GM19193 (cell line): ENCODE data around the gene HNRNPUL2.

ENCODE experiments used
- POLR2A ChIP-seq: IDR thresholded peaks from 4 replicates; pipeline ENCODE4 v1.6.1; 2011; ENCODE audit not compliant: insufficient read depth, insufficient read length; ENCODE audit errors: extremely low read depth

The HNRNPUL2 gene

DNA sequence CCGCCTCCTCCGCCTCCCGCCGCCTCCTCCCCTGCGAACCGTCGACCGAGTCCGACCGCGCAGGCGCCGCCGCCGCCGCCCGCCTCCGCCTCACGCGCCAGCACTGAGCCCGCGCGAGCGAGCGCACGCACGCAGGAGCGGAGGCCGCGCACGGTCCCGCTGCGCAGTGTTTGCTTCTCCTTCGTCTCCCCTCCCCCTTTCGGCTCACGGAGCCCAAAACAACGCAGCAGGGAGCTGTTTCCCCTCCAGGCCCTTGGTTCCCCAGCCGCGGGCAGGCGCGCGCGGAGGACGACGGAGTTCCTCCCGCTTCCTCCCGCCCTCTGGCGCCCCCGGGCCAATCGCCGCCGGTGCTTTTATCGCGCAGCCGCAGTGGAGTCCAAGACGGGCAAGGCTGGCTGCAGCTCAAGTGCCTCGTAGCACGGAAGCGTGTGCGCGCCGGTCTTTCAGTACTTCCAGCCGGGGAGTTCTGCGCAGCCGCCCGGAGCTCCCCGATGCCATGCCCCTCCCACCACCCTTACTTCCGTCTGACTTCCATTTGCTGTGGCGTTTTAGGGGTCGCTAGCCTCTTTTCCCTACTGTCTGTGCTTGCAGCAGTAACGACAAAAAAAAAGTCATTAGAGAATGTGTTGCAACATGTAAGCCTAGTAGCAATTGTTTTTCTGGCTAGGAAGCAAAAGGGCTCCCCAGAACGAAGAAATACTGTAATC lies at the start of gene HNRNPUL2:
Gene HNRNPUL2 (minus strand): TSS at position 293 of the 707 bp plus-strand sequence. CDS start 301 bp downstream, outside the sequence.
- TF ChIP-seq POLR2A: peak; percentile 98

GRCh38 chr11:62775646-62776045 lies 48.4 kb upstream of the HNRNPUL2 start:
- TF ChIP-seq POLR2A: no peak

DNA sequence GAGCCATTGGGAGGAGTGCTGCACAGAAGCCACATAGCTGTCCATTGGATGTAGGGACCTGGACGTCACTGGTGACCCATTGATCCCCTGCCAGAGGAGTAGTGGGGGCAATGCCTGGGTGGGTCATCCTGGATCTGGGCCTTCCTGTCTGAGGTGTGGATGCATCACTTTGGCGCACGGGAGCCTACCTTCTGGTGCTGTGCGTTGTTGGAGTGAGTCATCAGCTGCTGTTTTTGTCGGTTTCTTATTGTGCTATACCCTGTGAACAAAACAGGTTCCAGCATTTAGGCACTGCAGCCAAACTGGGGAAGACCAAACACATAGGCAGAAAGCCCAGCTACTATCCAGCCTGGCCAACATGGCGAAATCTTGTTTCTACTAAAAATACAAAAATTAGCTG lies 47.1 kb upstream of the HNRNPUL2 start:
- TF ChIP-seq POLR2A: no peak

DNA sequence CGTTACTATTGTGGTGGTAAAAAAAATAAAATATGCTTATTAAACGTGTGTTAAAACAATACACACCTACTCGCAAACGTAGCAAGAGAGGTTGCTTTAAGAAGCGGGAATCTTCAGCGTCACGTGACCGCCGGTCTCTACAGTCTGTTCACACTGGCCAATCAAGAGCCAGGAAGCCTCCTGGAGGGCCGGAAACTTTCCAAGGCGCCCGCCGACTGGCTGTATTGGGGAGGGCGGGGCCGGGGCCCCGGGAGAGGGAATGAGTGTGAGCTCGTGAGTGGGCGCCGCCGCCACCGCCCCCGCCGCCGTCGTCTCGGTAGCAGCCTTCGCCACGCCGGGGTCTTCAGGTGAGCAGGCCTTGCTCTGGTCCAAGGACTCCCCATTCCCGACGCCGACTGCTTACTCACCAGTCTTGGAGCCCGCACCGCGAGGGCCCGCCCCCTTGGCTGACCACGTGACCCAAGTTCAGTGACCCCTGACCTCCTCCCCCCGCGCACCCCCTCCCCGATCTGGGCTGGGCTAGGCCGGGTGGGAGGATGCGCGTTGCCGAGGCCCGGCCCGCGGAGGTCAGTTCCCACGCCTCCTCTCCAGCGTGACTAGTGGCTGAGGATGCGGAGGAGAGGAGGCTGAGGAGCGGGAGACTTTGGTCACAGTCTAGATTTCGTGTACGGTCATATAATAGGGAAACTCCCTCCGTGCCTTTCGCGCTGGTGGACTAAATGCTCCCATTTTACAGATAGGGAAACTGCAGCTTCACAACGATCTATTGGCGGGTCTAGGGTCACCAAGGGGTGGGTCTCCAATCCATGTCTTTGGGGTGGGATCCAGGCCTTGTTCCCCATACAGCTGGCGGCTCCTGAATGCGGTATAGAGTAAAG lies 44.1 kb upstream of the HNRNPUL2 start, which contains the start of gene TAF6L:
Gene TAF6L (plus strand): TSS at position 253 of the 878 bp plus-strand sequence. CDS start 4,388 bp downstream, outside the sequence.
- TF ChIP-seq POLR2A: peak; percentile 71

DNA sequence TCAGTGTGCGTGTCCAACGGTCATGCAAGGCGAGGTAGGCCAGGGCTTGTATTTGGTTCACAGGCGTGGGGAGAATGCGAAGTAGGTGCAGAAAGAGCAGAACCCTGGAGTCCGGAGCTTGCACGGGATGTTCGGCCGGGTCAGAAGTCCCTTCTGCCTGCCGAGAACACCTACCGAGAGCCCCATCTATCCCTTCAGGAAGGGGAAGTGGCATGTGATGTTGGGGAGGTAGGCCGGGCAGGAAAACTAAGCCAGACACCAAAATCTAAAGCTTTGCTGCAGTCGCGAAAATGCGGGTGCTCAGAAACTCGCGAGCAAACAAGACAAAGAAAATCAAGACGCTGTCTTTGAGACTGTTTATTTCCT lies 43.5 kb upstream of the HNRNPUL2 start:
- no peak for TF ChIP-seq POLR2A

- TF ChIP-seq POLR2A: no peak
These were observed 30.9 kb upstream of the HNRNPUL2 start for GRCh38 chr11:62757846-62758788.

DNA sequence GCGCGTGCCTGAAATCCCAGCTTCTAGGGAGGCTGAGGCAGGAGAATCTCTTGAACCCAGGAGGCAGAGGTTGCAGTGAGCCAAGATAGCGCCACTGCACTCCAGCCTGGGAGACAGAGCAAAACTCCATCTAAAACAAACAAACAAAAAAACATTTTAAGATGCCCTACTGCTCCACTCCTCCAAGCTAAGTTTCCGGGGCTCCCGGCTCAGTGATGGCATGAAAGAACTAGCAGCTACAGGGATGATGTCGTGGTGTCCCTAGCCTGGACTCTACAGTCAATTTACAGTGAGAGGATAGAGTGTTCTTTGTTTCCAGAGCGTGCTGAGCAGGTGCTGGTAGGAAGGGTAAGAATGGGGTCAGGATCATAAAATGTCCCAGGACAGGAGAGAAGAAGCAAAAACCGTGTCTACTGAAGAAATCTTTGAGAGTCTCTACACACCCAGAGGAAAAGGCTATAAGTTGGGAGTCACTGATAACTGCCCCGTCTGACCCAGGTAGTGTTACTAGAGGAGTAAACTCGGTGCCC lies 27.9 kb upstream of the HNRNPUL2 start:
- no peak for TF ChIP-seq POLR2A

DNA sequence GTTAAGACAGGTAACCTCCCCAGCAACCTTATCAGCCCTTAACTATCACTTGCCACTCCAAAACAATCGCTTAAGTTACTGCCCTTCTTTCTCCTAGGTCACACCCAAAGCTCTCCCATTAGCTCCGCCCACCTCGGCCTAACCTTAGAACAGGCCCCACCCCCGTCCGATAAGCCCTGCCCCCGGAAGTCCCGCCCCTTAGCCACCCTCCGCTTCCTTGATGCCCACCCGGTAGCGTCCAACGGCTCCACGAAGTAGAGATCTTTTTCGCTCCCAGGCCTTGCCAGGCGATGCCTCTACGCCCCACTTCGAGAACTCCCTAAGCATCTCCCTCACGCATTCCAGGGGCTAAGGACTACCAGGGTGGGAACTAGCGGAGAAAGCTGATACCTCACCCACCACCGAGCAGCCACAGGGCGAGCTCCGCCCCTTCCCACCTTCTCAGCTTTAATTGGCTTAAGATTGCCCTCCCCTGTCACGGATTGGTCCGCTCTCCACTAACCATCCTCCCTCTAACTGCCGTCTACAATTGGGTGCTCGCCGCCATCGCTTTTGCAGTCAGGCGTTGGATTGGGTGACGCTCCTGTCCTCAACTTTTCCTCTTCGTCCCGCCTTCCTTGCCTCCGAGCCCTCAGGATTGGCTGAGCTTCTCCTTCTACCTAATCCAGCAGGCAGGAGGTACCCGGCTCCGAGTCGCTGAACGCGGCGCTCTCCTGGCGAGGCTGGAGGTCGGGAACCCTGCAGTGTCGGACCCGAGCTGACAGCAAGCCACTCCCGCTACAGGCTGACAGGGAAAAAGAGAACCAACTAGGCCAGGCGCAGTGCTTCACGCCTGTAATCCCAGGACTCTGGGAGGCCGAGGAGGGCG lies 26.7 kb upstream of the HNRNPUL2 start, which contains the start of gene ZBTB3:
Gene ZBTB3 (minus strand): TSS at position 425 of the 868 bp plus-strand sequence. CDS start 496 bp downstream, outside the sequence.
- peak; percentile 88 for TF ChIP-seq POLR2A

- no peak for TF ChIP-seq POLR2A
These were observed 25.9 kb upstream of the HNRNPUL2 start for GRCh38 chr11:62752994-62753735.

GRCh38 chr11:62752177-62752785 lies 25.0 kb upstream of the HNRNPUL2 start:
- TF ChIP-seq POLR2A: no peak

GRCh38 chr11:62747475-62748160 lies 20.4 kb upstream of the HNRNPUL2 start:
- TF ChIP-seq POLR2A: no peak

DNA sequence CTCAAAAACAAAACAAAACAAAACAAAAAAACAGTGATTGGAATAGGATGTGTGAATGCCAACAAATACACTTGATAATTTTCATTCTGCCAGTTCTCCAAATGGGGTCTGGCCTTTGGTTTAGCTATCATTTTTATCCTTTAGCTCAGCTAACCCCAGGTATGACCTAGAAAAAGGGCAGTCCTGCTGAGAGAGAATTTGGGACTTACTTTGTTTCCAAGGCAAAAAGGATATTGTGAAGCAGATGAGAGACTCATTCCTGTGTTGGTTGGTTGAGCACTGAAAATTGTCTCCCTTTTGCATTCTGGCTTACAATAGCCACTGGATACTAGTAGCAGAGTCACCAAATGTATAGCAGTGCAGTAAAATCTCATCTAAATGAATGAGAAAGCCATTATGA lies 9.9 kb upstream of the HNRNPUL2 start:
- TF ChIP-seq POLR2A: no peak

DNA sequence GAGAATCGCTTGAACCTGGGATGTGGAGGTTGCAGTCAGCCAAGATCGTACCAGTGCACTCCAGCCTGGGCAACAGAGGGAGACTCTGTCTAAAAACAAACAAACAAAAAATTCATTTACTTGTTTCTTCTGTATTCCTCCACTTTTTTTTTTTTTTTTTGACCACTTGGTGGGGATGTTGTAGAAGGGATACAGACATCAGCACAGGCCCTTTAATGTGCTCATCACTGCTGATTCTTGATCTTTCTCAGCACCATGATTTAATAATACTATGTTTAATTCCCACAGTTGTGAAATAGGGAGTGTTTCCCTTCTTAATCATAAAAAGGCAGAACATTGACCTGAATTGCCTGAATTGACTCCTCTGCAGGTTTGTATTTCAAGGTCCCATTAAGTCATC lies 5.6 kb upstream of the HNRNPUL2 start:
- no peak for TF ChIP-seq POLR2A
